NCI-H226 (cell line): ENCODE results near the gene SKIDA1.
A peak's percentile ranks its signal among the peaks of the same experiment; 100 is the strongest.

ENCODE experiments used
- DNase-seq: peaks from one replicate; pipeline ENCODE4 v3.0.0-alpha.2; 2015

Gene SKIDA1

GRCh38 chr10:21528236-21529031 lies 3.0 kb upstream of the SKIDA1 start:
- no peak for DNase-seq

- DNase-seq: no peak
Observed at GRCh38 chr10:21527598-21528235, 2.2 kb upstream of the SKIDA1 start.

DNA sequence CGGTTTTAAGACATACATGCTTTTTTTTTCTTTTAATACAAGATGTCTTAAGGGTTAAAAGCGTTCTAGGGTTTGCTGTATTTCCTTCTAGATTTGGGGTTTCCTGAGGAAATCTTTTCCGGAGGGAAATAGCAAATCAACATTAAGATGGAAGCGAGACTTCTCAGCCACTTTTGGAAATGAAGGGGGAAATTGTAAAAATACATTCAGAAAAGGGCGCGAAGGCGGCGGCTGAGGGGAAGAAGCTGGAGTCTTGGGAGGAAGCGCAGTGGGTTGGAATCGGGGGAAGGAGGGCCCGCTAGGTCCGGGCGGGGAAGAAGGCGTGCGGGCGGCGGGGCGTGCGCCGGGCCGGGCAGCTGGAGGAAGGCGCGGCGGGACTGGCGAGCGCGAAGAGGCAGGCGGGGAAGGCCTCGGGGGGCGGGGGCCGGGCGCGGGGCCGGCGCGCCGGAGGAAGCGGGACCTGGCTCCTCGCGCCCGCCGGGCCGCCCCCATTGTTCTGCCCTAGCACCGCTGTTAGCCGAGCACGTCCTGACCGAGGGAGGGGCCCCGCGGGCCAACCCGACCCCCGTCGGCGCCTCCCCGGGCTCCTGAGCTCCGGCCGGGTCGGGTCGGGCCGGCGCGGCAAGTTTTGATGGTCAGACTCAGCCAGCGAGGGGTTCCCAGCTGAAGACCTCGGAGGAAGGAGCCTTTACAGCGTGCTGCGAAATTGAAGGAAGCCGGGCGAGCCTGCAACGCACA lies 1.5 kb upstream of the SKIDA1 start:
- peak; percentile 20 for DNase-seq

- peak; percentile 48 for DNase-seq
Observed at GRCh38 chr10:21526188-21526859, 842 bp upstream of the SKIDA1 start.

DNA sequence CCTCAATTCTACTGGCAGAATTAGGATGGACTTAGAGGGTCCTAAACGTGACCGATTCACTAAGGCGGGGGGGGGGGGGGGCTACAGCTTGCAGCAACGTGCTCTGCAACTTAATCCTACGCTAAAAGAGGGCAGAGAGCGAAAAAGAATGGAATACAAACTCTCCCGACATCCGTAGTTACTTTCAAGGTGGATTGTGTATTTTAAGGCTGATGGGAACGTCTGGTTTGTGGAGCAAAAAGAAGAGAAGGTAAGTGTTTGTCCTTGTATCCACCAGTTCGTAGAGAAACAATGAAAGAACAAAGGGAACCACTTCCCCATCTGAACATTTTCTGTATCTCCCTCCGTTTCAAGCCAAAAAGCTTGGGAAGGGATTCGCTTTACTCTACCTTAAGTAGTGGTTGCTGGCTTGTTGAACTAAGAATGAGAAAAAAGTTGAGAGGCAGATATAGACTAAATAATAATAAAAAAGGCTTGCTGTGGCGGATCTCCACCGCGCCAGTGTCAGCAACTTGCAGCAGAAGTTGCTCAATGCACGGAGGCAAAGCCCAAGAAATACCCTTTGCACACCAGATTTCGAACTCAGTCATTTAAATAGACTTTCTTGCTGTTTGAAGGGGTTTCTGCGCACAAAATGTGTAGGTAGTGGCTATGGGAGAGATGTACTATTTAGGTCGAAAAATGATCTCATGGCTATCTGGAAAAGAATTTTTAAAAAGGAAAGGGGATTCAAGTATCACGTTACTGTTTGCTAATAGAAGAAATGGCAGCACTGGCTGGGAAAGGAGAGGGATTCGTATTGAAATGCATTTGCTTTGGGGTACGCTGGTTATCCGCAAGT lies 736 bp downstream of the SKIDA1 start:
- no peak for DNase-seq

GRCh38 chr10:21524131-21524525 lies 1.4 kb downstream of the SKIDA1 start:
- no peak for DNase-seq

DNA sequence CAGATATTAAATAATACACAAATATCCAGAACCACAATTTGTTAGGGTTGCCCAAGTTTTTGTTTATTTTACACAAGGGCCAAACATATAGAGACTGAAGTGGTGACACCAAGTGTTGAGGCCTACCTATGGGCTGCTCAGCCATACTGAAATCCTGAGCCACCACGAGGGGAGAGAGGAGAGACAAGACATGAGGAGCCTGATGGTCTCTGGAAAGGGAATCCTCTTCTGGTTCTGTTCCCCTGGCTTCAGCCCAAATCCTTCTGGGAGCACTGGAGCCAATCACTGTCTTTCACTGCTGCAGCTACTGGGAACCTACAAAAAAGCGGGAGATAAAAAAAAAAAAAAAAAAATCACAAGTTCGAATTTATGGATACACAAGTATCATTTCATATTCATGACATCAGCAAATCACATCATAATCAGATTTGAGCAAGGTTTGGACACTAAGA lies 1.9 kb downstream of the SKIDA1 start:
- DNase-seq: no peak

GRCh38 chr10:21522631-21523406 lies 2.7 kb downstream of the SKIDA1 start:
- no peak for DNase-seq

- no peak for DNase-seq
Observed at GRCh38 chr10:21521751-21522533, 3.5 kb downstream of the SKIDA1 start.

DNA sequence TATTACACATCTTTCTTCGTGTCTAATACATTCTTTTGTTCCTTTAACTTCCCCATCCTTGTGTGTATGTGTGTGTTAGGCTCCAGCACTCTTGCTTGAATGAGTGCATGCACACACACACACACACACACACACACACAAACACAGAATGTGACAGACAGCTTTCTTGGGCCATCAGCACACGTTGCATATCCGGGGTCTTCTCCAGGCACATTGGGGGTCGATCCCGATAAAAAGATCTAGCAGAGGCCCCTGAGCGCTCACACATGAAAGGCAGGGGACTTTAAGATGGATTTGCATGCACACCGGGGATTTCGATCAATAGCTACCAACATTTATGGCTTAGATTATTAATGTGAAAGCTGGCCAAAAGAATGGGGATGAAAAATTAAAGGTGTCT lies 4.5 kb downstream of the SKIDA1 start:
- no peak for DNase-seq

DNA sequence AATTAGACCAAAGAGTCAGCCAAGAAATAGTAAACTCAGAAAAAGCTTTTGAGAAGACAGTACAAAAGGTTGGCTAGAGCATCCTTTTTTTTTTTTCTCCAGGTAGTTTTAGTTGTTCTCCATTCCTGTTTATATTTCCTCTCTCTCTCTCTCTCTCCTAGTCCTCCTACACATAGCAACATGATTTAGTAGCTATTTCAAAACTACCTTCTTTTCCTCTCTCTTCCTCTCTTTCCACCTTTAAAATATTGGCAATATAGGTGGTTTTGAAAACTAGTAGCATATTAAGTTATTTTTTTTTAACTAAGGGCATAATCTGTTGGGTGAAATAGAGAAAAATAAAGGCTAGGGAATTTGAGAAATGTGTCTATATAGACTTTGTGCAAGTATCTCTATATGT lies 5.0 kb downstream of the SKIDA1 start:
- no peak for DNase-seq

DNA sequence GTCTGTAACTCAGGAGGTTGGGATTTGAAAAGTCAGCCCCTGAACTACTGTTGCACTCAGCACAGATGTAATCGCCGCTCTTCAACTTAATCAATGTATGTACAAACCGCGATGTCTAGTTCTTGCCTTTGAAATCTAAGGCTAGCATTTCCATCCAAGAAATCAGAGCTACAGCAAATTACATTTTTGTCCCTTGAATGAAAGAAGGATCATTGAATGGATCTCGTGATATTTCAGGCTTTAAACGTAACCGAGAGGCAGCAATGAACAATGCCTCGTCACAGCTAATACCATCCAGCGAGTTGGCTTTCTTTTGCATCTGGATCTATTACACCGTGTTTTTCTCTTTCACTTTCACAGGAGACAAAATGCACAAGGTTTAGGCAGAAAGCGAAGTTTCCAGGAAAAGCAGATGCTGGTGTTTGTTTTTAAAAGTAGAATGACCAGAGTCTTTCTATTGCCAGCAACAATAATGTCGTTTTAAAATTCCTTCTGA lies 5.5 kb downstream of the SKIDA1 start:
- DNase-seq: no peak

DNA sequence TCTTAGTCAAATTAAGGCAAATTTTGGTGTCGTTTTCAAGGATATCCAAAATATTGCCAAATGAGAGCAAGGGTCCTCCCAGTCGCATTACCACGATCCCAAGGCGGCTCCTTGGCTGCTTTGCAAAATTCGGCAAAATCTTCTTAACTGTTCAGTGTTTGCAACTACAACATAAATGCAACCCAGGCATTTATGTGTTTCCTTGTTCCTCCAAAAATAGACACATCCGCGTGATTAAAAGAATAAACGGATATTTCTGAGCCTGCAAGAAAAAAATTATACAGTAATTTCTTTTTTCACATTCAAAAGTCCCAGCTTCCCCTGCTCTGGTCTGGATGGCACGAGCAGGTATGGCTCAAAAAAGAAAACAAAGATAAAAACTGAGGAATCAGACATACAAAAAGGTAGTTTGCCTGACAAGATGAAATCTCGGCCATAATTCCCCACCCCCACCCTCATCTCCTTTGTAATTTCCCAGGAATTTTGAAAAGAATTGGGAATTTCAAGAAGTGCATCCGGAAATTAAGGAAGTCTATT lies 6.0 kb downstream of the SKIDA1 start:
- no peak for DNase-seq

- no peak for DNase-seq
Observed at GRCh38 chr10:21518641-21519396, 6.7 kb downstream of the SKIDA1 start.

GRCh38 chr10:21518149-21518640 lies 7.3 kb downstream of the SKIDA1 start:
- DNase-seq: no peak

- DNase-seq: no peak
Observed at GRCh38 chr10:21517134-21518031, 8.1 kb downstream of the SKIDA1 start.

DNA sequence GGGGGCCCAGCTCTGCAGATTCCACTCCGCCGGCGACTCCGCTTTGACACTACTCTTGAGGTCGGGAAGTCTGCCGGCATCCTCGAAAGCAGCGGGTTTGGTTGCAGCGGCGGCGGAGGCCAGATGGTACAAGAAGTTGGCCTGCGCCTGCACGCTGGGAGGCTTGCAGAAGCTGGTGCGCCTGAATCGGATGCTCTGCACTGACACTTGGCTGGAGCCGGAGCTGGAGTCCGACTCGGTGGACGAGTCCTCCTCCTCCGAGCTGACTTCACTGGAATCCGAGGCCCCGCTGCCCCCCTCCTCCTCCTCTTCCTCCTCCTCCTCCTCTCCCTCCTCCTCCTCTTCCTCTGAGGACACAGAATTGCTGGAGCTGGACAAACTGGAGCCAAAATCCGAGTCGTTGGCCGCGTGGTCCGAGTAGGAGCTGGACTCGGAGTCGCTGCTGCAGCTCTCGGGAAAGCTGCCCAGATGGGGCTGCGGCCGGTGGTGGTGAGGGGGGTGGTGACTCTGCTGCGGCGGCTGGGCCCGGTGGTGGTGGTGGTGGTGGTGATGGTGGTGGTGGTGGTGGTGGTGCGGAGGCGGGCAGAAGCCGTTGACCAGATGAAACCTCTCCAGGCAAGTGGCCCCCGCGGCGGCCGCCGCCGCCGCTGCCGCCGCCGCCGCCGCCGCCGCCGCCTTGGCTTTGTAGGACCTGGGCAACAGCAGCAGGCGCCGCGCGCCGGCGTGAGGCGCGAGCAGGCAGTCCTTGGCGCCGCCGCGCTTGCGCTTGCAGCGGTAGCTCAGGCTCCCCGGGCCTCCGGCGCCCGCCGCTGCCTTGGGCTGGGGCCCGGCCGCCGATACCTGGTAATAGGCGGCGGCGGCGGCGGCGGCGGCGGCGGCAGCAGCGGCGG lies 9.0 kb downstream of the SKIDA1 start:
- peak; percentile 48 for DNase-seq
